GM12865 (cell line): ENCODE measurements around the gene AADACL4.

Source experiments
- DNase-seq: peaks from one replicate; pipeline ENCODE4 v3.0.0; 2010; ENCODE audit warnings: low read depth
- H3K4me3 ChIP-seq: 2 replicates; pipeline ENCODE4 v1.5.1; 2011; ENCODE audit warnings: mild to moderate bottlenecking, low read depth, low read length, control low read depth
- TF ChIP-seq, protein P1 (sequence below): IDR thresholded peaks from 2 replicates; pipeline ENCODE4 v1.5.1; 2011; ENCODE audit warnings: low read length, control low read depth, low read depth, inconsistent platforms; ENCODE audit not compliant: insufficient read depth; ENCODE audit errors: missing control alignments

AADACL4 gene

DNA sequence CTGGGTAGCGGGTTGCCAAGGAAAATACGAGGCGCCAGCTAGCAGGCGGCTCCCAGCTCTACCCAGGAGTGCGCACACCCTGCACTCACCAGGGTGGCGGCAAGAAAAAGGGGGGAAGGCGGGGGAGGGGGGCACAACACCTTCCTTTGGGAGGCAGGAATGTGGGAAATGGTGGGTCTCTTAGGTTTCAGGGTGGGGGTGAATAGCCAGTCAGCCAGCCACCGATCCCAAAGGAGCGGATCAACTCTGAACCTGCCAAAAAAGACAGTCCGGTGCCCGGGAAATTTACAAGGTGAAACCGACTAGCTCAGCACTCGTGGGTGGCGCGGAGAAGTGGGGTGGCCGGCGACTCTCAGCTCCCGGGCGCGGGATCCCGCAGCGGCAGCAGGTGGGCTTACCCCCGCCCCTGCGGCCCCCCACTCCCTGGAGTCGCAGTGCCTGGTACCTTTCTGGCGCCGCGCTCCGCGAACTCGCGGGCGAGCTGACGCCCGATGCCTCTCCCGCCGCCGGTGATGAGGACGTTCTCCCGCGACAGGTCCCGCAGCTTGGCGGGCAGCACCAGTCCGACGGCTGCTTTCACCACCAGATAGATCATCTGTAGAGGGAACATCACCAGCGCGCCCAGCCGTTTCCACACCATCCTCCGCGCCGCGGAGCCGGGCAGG, 27.0 kb upstream of the AADACL4 start:
- no peak for DNase-seq
- H3K4me3 ChIP-seq, result peak overlapping the region; percentile 52

GRCh38 chr1:12617511-12617900, 26.4 kb upstream of the AADACL4 start:
- peak overlapping the region; percentile 52 for H3K4me3 ChIP-seq
- TF ChIP-seq, protein P1, sequence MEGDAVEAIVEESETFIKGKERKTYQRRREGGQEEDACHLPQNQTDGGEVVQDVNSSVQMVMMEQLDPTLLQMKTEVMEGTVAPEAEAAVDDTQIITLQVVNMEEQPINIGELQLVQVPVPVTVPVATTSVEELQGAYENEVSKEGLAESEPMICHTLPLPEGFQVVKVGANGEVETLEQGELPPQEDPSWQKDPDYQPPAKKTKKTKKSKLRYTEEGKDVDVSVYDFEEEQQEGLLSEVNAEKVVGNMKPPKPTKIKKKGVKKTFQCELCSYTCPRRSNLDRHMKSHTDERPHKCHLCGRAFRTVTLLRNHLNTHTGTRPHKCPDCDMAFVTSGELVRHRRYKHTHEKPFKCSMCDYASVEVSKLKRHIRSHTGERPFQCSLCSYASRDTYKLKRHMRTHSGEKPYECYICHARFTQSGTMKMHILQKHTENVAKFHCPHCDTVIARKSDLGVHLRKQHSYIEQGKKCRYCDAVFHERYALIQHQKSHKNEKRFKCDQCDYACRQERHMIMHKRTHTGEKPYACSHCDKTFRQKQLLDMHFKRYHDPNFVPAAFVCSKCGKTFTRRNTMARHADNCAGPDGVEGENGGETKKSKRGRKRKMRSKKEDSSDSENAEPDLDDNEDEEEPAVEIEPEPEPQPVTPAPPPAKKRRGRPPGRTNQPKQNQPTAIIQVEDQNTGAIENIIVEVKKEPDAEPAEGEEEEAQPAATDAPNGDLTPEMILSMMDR, result no peak
- no peak for DNase-seq

More for the DNA sequence above, 27.0 kb upstream of the AADACL4 start:
- TF ChIP-seq, protein P1, result no peak

DNA sequence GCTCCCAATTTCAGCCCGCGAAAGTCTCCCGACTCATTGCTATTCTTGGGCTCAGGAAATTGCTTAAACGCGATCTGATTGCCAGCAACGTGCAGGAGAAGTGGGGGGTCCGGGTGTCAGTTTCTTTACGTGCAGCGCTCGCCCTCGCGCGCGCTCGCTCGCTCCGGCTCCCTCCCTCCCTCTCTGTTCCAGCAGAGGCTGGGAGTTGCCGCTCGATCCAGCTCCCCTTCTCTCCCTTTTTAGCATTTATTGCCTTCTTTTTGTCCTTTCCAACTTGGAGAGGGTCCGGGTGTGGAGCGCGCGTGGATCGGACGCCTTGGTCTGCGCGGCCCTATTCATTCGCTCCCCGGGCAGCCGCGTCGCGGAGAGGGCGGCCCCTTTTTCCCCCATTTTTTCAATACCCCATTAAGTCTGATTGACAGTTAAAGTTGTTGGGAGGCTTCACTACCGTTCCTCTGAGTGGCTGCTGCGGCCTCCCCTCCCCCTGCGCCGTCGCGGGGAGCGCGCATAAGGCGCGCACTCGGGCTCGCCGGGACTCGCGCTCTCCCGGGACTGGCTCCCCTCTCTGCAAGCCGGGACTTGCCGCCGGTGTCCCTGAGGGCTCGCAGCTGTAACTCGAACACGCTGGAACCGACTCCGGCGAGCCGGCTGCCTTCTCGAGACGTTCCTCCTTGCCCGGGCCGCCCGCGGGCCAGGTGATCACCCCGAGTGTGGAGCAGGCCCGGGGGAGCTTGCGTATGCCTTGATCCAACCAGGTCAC, 25.8 kb upstream of the AADACL4 start, which contains the start of gene DHRS3:
DHRS3 (minus strand) TSS at position 310 of the 760 bp plus-strand sequence. CDS start 862 bp downstream, outside the sequence.
- H3K4me3 ChIP-seq, result peak within 1 kb of the TSS; percentile 52
- TF ChIP-seq, protein P1, result no peak
- peak; percentile 44 for DNase-seq

GRCh38 chr1:12618661-12618964, 25.3 kb upstream of the AADACL4 start:
- TF ChIP-seq, protein P1, result no peak
- H3K4me3 ChIP-seq, result peak overlapping the region; percentile 52
- DNase-seq, result no peak

GRCh38 chr1:12618965-12619791, 24.7 kb upstream of the AADACL4 start:
- DNase-seq, result no peak
- TF ChIP-seq, protein P1, result no peak
- peak overlapping the region; percentile 52 for H3K4me3 ChIP-seq

- TF ChIP-seq, protein P1, result peak; percentile 95
- DNase-seq, result peak; percentile 76
- no peak overlapping the region for H3K4me3 ChIP-seq
Observed at GRCh38 chr1:12619792-12620487, 23.9 kb upstream of the AADACL4 start.
